SK-N-MC (cell line): ENCODE measurements around the gene GLUL.

Experiments used
- EZH2 ChIP-seq: fragments of 200-600 bp; sonication (generic); IDR thresholded peaks from one replicate; pipeline ENCODE4 v1.6.1; 2017; ENCODE audit warnings: antibody characterized with exemption
- FOXP2 ChIP-seq: optimal IDR thresholded peaks from 2 replicates; pipeline ENCODE3; 2011; ENCODE audit warnings: mild to moderate bottlenecking, moderate library complexity; ENCODE audit not compliant: insufficient read depth; ENCODE audit errors: extremely low read length, control extremely low read depth
- POLR2AphosphoS5 ChIP-seq: IDR thresholded peaks from 2 replicates; pipeline ENCODE4 v1.6.1; 2012; ENCODE audit warnings: mild to moderate bottlenecking, low read depth, low read length, borderline replicate concordance

- TF ChIP-seq EZH2 (no peak), POLR2AphosphoS5 (no peak), FOXP2 (no peak)
Measured at GRCh38 chr1:182426442-182427430, 35.1 kb upstream of the GLUL start.
